ENCODE results near the gene GAS7.
A peak's percentile ranks its signal among the peaks of the same experiment; 100 is the strongest.
"Not testable (repeated sequence)": the region's sequence is repeated elsewhere in the genome, so short reads cannot be mapped to it uniquely, and the experiment has no call there.

GAS7 gene

GRCh38 chr17:10010752-10011151, 187.7 kb downstream of the GAS7 start:
- DNase-seq: no peak

DNA sequence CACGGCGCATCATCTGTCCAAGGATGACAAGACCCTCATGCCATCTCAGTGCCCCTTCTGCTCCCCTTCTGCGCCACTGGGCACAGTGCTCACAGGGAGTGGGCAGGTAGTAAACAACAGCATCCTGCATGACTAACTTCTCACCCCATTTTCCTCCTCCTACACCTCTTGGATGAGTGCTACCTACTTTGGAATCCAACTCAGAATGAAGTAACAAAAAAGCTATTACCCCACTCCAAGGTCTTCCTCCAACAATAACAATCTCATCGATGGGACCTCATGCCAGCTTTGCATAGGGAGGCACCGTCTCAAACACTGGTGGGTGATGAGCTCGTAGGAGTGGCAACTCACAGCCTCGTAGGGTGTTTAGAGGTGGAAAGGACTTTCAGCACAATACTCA, 194.7 kb downstream of the GAS7 start:
- DNase-seq: no peak

DNA sequence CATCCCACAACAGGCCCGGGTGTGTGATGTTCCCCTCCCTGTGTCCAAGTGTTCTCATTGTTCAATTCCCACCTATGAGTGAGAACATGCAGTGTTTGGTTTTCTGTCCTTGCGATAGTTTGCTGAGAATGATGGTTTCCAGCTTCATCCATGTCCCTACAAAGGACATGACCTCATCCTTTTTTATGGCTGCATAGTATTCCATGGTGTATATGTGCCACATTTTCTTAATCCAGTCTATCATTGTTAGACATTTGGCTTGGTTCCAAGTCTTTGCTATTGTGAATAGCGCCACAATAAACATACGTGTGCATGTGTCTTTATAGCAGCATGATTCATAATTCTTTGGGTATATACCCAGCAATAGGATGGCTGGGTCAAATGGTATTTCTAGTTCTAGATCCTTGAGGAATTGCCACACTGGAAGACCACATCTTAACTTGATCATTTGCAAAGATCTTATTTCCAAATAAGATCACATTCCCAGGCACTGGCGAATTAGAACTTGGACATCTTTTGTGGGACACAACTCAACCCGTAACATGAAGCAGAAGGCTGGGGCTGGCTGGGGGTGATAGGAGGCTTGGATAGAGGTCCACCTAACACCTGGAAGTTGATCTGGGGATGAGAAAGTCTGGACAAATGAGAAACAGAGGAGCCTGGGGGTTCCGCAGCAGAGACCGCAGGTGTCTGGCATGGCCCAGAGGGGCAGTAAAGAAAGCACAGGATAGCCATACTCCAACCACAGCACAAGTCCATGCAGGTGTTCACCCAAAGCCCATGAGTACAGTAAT, 195.6 kb downstream of the GAS7 start:
- DNase-seq: not testable (repeated sequence)

DNA sequence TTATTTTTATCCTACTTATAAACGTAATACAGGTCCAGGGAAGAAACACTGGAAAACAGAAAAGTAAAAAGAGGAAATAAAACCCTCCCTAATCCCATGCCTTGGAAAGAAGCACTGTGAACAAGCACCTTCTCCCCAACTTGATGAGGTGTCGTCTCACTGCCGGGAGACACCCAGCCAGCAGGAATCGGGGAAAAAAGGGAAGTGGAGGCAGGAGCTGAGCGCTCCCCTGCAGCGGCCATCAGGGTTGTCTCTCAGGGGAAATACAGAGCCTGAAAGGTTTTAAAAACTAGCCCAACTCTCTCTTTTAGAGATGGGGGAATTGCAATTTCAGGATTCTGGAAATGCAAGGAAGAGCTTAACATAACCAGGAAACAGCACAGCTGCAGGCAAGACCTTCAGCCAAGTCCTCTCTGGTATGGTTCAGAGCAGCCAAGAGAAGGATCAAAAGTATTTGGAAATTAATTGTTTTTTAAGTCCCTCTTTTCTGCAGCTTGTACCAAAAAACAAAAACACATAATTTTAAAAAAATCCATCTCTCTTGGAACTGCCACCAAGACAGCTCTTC, 197.0 kb downstream of the GAS7 start:
- DNase-seq: no peak

GRCh38 chr17:9999919-10000695, 198.3 kb downstream of the GAS7 start:
- no peak for DNase-seq

DNA sequence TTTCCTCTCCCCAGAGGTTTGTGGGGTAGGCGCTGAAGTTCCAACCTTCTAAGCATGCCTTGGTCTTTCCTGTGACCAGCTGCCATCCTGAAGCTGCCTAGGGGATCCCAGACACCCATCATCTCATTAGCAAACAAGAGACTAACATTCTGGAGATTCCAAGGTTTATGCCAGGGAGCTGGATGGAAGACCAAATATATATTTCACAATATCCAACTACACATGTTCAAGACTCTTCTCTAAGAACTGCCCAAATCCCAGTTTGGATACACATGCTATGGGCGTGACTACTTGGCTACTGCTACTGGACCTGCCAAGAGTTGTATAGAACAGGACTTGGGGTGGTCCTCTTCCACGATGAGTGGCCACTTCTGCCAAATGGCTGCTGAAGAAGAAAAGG, 200.3 kb downstream of the GAS7 start:
- DNase-seq: no peak

DNA sequence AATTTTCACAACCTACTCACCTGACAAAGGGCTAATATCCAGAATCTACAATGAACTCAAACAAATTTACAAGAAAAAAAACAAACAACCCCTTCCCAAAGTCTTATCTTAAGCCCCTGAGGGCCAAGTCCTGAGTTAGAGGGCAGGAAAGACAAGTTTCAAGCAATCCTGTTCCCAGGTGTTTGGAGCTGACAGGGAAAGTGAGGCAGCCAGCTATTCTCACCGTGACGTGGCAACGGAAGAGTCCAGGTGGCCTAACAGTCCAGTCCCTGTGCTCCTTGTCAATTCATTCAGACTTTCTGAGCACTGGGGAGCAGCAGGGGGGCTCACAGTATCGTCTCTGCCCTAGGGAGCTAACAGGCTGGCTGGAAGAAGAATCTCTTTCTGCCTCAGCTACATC, 203.6 kb downstream of the GAS7 start:
- no peak for DNase-seq

DNA sequence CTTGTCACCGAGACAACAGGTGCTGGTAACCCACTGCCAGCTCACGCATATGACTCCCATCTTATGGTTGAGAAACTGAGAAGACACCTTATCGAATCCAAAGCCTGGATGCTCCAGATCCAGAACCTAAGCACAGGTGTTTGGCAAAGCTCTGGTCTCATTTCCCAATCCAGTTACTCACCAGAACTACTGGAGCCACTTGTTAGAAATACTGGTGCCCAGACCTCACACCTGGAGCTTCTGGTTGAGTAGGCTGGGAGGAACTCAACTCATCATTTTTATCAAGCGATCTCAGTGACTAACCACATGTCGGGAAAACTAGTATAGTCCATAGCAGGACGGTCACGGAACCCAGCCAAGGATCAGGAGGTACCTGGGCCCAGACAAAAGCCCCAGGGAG, 206.6 kb downstream of the GAS7 start:
- no peak for DNase-seq

DNA sequence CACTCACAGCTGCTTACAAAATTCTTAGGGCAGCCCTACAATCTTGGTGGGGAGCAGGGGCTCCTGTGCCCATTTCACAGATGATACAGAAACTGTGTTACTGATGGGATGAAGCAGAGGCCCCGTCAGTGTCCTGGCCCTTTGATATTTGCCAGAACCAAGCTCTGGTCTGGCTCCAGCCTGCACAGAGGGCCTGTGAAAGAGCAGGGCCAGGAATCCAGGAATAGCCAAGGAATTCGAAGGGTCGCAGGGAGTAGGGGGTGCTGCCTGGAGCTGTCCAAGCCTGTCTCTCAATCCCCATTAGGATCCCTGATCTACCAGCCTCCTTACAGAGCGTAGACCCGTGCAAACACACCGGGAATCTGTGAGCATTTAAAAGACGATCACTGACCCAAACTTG, 207.1 kb downstream of the GAS7 start:
- no peak for DNase-seq

DNA sequence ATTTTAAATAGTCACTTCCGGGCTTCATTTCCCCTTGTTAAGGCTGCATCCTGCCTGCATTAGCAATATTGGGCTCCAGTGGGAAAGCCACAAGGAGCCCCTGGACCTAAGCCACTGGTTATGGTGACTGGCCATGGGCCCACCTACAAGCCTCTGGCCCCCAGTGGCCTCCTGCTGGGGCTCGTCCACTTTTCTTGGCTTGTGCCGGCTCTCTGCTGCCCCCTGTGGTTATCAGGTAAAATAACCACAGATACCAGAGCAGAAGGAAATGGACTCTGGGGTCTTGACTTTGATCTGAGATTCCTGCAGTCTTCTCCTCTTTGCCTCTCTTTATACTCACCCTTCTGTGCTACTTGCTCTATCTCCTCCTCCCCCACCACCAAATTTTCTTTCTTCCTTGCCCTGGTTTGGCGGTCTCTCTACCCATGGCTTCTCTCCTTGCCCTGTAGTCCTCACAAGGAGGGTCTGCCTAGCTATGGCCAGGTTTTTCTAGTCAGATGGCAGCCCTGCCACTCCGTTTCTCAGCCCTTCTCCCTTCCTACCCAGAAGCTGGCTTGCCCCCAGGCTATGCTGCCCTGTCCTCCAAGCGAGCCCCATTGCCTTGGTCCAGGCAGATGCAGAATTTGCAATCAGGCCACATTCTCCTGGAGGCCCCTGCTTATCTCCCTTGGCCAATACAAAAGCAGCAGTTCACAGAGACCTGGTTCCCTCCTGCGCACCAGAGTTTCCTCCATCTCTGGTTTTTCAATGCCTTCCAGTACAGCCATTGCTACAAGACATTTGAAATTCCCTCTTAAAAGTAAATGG, 210.4 kb downstream of the GAS7 start:
- DNase-seq: peak; percentile 30

GRCh38 chr17:9986754-9987382, 211.5 kb downstream of the GAS7 start:
- no peak for DNase-seq

DNA sequence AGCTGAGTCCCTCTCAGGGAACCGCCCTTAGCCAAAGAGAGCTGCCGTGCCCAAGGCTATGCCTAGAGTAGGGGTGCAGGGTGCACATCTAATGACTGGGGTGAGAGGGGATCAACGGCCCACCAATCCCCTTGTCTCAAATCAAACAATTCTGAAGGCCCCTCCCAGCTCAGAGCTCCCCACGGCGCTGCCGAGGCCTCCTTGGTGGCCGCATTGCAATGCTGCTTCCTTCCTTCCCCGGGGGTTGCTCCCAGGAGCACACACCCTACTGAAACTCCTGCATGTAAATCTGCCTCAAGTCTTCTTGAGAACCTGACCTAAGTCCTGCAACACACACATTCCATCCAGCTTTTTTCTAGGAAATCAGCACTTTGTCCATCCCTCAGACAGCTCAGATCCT, 212.8 kb downstream of the GAS7 start:
- no peak for DNase-seq

- DNase-seq: no peak
Observed at GRCh38 chr17:9984768-9985167, 213.6 kb downstream of the GAS7 start.

- DNase-seq: no peak
Observed at GRCh38 chr17:9982159-9982558, 216.2 kb downstream of the GAS7 start.

- no peak for DNase-seq
Observed at GRCh38 chr17:9981344-9981915, 217.0 kb downstream of the GAS7 start.

- no peak for DNase-seq
Observed at GRCh38 chr17:9979463-9979995, 218.9 kb downstream of the GAS7 start.

- no peak for DNase-seq
Observed at GRCh38 chr17:9977180-9977575, 221.2 kb downstream of the GAS7 start.

GRCh38 chr17:9976283-9977179, 221.9 kb downstream of the GAS7 start:
- no peak for DNase-seq

GRCh38 chr17:9974448-9975381, 223.7 kb downstream of the GAS7 start:
- DNase-seq: no peak

All from DMS53 (cell line).